Natural killer cell treated with Interleukin-12 subunit alpha and Interleukin-12 subunit beta and Interleukin-15 and Interleukin-18, amount 100 ng/mL, for 72 hours (primary cell): Measurements from ENCODE around the gene RUFY2. TPM values are rescaled to one million over a fixed set of nuclear protein-coding genes. Genes with fewer than 3 reads are reported as not detected.
"Not testable (repeated sequence)": the region's sequence is repeated elsewhere in the genome, so short reads cannot be mapped to it uniquely, and the experiment has no call there.

Source experiments
- ATAC-seq, 2 donors: fragments of 150-1000 bp; cut with Tn5 transposase in 1 of 2; sonication (Bioruptor Pico), chemical (Tn5 transposase) in 1 of 2; 2 replicates each; pipeline ENCODE4 v1.10.0; 2021
- DNase-seq: peaks from one replicate; pipeline ENCODE4 v3.0.0; 2022; ENCODE audit warnings: low spot score
- H3K27ac Mint-ChIP-seq, 2 donors: 1 replicate in 1 of 2; 2 replicates in 1 of 2; pipeline ENCODE4 v1.8.0; 2022; ENCODE audit warnings: mixed read lengths in 2 of 2, mild to moderate bottlenecking in 1 of 2, moderate library complexity in 1 of 2
- H3K27me3 Mint-ChIP-seq, 2 donors: 1 replicate in 1 of 2; 2 replicates in 1 of 2; pipeline ENCODE4 v1.8.0; 2022; ENCODE audit warnings: mixed read lengths in 2 of 2
- H3K36me3 Mint-ChIP-seq: one replicate; pipeline ENCODE4 v1.8.0; 2022; ENCODE audit warnings: mixed read lengths
- H3K4me1 Mint-ChIP-seq, 2 donors: 1 replicate in 1 of 2; 2 replicates in 1 of 2; pipeline ENCODE4 v1.8.0; 2022; ENCODE audit warnings: low read depth in 2 of 2, mixed read lengths in 2 of 2, mild to moderate bottlenecking in 1 of 2
- H3K4me3 Mint-ChIP-seq: one replicate; pipeline ENCODE4 v1.8.0; 2022; ENCODE audit warnings: mixed read lengths
- H3K9me3 Mint-ChIP-seq: 2 replicates; pipeline ENCODE4 v1.8.0; 2022; ENCODE audit warnings: mixed read lengths
- total RNA-seq, 2 donors: library from RNA; stranded (reverse); gene quantifications; one replicate each; pipeline ENCODE4 v1.2.3, GENCODE V29; 2022

The RUFY2 gene, protein sequence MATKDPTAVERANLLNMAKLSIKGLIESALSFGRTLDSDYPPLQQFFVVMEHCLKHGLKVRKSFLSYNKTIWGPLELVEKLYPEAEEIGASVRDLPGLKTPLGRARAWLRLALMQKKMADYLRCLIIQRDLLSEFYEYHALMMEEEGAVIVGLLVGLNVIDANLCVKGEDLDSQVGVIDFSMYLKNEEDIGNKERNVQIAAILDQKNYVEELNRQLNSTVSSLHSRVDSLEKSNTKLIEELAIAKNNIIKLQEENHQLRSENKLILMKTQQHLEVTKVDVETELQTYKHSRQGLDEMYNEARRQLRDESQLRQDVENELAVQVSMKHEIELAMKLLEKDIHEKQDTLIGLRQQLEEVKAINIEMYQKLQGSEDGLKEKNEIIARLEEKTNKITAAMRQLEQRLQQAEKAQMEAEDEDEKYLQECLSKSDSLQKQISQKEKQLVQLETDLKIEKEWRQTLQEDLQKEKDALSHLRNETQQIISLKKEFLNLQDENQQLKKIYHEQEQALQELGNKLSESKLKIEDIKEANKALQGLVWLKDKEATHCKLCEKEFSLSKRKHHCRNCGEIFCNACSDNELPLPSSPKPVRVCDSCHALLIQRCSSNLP
- total RNA-seq = 10 to 100 TPM; 15.7 to 23.4 TPM

DNA sequence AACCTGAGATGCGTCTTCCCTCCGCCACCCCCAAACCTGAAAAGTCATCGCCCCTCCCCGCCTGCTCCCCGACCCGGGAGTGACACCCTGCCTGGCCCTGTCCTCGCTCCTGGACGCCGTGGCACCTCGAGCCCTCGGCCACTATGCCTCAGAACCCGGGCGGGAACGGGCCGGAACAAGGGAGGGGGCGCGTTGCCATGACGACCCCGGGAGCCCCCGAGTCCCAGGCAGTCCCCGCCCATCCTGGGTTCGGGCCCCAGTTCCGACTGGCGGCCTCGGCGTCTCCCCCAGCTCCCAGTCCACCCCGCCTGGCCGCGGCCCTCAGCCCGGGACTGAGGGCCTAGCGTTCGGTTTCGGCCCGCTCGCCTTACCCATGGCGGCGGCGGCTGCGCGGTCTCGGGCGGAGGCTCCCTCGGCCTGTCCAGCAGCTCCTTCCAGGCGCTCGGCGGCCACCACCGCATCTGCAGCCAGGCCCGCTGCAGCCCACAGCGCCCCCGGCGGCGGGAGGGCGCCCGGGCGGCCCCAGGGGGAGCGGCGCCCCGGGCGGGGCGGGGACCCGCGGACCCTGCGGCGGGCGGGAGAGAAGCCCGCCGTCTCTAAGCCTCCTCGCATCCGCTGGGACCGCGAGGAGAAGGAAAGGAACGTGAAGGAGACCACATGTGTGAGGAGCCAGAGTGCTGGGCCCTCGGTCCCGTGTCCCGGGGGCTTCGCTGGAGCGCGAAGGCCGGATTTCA lies at the start of gene RUFY2:
Gene RUFY2, minus strand, starts transcription at position 463 of the 734 bp plus-strand sequence. Its CDS starts 88 bp downstream, at position 375.
- peaks cover 16 to 17% of the 10 kb centered on the region in 2 donors for H3K4me1 Mint-ChIP-seq
- peak within 1 kb of the TSS; percentile 62 to 81 for H3K27ac Mint-ChIP-seq
- ATAC-seq (peak; percentile 98 to 99), DNase-seq (peak; percentile 85)
- no peaks in the 10 kb centered on the region for H3K36me3 Mint-ChIP-seq
- no peaks in the 10 kb centered on the region for H3K9me3 Mint-ChIP-seq
- H3K4me3 Mint-ChIP-seq = peak within 1 kb of the TSS; percentile 89
- no peaks in the 10 kb centered on the region for H3K27me3 Mint-ChIP-seq

DNA sequence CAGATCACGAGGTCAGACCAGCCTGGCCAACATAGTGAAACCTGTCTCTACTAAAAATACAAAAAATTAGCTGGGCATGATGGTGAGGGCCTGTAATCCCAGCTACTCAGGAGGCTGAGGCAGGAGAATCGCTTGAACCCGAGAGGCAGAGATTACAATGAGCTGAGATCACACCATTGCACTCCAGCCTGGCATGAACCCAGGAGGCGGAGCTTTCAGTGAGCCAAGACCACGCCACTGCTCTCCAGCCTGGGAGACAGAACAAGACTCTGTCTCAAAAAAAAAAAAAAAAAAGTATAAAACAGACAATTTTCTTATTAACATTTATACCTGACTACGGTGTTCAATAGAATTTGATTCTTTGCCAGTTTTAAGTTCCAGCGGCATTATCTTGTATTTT lies 42.6 kb upstream of the RUFY2 start:
- DNase-seq, ATAC-seq, H3K27me3 Mint-ChIP-seq, H3K4me1 Mint-ChIP-seq, H3K9me3 Mint-ChIP-seq, H3K27ac Mint-ChIP-seq, H3K4me3 Mint-ChIP-seq: not testable (repeated sequence)
- H3K36me3 Mint-ChIP-seq = peaks cover 10% of the 10 kb centered on the region

DNA sequence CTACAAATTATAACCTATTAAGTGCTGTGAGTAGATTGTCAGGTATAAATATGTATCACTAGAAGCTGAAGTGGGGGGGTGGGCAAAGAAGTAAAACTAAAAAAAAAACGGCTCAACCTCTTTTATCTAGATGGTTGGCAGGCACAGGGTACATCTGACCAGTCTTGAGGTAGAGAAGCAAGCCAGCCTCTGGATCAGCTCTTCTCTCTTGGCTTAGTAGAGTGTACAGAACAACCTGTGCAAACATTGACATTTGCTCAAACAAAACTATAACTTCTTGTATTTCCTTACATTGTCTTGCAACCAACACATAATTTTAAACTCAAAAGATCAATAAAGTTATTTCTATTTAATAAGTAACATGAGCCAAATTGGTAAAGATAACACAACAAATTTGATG lies 39.1 kb upstream of the RUFY2 start:
- ATAC-seq = no peak
- Mint-ChIP-seq H3K27ac (no peak overlapping the region), H3K4me3 (no peak overlapping the region), H3K36me3 (peaks cover 4% of the 10 kb centered on the region), H3K4me1 (no peaks in the 10 kb centered on the region), H3K27me3 (no peaks in the 10 kb centered on the region), H3K9me3 (no peaks in the 10 kb centered on the region)
- no peak for DNase-seq

DNA sequence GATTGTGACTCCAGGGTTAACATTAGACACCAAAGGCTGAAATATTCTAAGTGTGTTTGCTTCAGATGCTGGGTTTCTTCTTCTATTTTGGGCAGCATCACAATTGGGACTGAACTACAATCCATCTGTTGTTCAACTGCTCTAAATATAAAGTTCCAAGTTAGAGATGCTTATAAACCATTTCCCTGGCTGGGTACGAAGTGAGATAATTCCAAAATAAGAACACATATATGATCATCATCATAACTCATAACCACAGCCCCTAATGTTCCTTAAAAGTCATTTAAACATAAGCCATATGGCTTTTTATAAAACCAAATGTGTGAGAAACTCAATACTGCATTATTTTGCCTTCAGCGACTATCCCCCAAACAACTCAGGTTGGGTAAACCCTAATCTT lies 35.9 kb upstream of the RUFY2 start:
- ATAC-seq = no peak
- H3K4me3 Mint-ChIP-seq = no peak overlapping the region
- H3K27ac Mint-ChIP-seq = no peak overlapping the region
- H3K9me3 Mint-ChIP-seq = no peaks in the 10 kb centered on the region
- H3K4me1 Mint-ChIP-seq = no peaks in the 10 kb centered on the region
- DNase-seq = no peak
- no peaks in the 10 kb centered on the region for H3K27me3 Mint-ChIP-seq
- H3K36me3 Mint-ChIP-seq = no peaks in the 10 kb centered on the region

DNA sequence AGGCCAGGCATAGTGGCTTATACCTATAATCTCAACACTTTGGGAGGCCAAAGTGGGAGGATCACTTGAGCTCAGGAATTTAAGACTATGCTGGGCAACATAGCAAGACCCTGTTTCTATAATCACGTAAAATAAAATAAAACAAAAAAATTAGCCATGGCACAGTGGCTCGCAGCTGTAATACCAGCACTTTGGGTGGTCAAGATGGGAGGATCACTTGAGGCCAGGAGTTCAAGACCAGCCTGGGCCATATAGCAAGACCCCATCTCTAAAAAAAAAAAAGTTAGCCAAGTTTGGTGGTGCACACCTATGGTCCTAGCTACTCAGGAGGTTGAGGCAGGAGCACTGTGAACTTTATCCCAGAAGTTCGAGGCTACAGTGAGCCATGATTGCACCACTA lies 33.8 kb upstream of the RUFY2 start:
- Mint-ChIP-seq H3K4me3 (no peak overlapping the region), H3K4me1 (no peaks in the 10 kb centered on the region), H3K27ac (no peak overlapping the region), H3K36me3 (peaks cover 10% of the 10 kb centered on the region), H3K27me3 (no peaks in the 10 kb centered on the region), H3K9me3 (no peaks in the 10 kb centered on the region)
- ATAC-seq = no peak
- DNase-seq = no peak

DNA sequence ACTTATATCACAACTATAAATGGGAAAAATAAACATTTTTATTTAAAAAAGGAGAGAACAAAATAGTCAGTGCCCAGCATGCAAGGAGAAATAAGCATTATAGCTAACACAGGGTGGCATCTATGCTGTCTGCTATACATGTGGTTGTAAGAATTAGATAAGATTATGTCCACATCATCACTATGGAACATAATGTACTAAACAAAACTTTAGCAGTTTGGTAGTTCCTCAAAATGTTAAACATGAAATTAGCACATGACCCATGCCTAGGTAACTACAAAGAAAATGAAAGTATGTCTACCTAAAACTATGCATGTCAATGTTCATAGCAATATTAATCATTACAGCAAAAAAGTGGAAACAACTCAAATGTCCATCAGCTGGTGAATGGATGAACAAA lies 28.7 kb upstream of the RUFY2 start:
- H3K36me3 Mint-ChIP-seq = peaks cover 10% of the 10 kb centered on the region
- DNase-seq (no peak), ATAC-seq (no peak)
- no peaks in the 10 kb centered on the region for H3K9me3 Mint-ChIP-seq
- H3K27me3 Mint-ChIP-seq = no peaks in the 10 kb centered on the region
- H3K27ac Mint-ChIP-seq = no peak overlapping the region
- H3K4me1 Mint-ChIP-seq = no peaks in the 10 kb centered on the region
- H3K4me3 Mint-ChIP-seq = no peak overlapping the region

DNA sequence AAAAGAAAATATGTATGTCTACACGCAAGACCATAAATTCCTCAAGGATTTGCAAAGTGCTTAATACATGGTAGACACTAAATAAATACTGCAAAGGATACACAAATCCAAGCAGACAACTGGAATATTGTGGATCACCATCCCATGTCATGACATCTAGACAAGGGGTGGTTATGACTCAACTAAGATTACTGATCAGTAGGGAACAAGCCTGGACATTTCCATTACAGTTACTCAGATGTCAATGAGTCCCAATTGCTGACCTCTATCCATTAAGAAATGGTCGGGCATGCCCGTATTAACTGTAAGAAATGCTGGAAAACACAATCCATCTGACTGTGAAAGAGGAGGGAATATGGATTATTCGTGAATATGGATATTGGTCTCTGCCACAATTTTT lies 27.6 kb upstream of the RUFY2 start:
- Mint-ChIP-seq H3K27me3 (no peaks in the 10 kb centered on the region), H3K27ac (no peak overlapping the region), H3K9me3 (no peaks in the 10 kb centered on the region), H3K4me3 (no peak overlapping the region), H3K4me1 (no peaks in the 10 kb centered on the region), H3K36me3 (peaks cover 10% of the 10 kb centered on the region)
- DNase-seq = no peak
- ATAC-seq = no peak

DNA sequence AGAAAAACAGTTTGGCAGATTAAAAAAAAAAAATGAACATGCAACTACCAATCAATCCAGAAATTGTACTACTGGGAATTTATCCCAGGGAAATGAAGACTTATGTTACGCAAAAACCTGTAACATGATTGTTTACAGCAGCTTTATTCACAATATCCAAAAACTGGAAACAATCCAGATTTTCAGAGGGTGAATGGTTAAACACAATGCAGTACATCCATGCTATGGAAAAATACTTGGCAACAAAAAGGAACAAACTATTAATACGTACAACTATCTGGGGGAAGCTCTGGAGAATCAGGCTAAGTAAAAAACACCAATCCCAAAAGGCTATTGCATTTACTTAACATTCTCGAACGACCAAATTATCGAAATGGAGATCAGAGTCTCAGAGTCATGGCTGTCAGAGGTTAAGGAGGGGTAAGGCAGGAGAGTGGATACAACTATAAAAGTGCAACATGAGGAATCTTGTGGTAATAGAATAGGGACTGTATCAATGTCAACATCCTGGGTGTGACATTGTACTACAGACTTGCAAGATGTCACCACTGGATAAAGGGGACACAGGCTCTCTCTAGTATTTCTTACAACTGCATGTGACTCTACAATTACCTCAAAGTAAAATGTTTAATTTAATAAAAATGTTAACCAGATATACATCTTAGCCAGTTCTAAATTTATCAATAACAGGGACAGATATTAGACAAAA lies 21.5 kb upstream of the RUFY2 start:
- Mint-ChIP-seq H3K4me3 (no peak overlapping the region), H3K9me3 (no peaks in the 10 kb centered on the region), H3K4me1 (peaks cover 5 to 7% of the 10 kb centered on the region in 2 donors), H3K27ac (no peak overlapping the region), H3K27me3 (no peaks in the 10 kb centered on the region), H3K36me3 (no peaks in the 10 kb centered on the region)
- DNase-seq = no peak
- no peak for ATAC-seq

DNA sequence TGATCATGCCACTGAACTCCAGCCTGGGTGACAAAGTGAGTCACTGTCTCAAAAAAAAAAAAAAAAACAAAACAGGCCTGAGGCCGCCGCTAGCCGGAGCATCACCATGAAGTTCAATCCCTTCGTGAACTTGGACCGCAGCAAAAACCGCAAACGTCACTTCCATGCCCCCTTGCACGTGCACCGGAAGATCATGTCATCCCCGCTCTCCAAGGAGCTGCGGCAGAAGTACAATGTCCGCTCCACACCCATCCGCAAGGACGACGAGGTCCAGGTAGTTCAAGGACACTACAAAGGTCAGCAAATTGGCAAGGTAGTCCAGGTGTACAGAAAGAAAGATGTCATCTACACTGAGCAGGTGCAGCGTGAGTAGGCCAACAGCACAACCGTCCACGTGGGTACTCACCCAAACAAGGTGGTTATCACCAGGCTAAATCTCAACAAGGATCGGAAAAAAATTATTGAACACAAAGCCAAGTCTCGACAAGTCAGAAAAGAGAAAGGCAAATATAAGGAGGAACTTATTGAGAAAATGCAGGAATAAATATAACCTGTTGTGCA lies 17.5 kb upstream of the RUFY2 start:
- Mint-ChIP-seq H3K9me3 (no peaks in the 10 kb centered on the region), H3K27ac (peak overlapping the region in 1 of 2 donors; percentile 66), H3K27me3 (no peaks in the 10 kb centered on the region), H3K36me3 (no peaks in the 10 kb centered on the region), H3K4me3 (no peak overlapping the region), H3K4me1 (peaks cover 9 to 11% of the 10 kb centered on the region in 2 donors)
- no peak for ATAC-seq
- DNase-seq = no peak

DNA sequence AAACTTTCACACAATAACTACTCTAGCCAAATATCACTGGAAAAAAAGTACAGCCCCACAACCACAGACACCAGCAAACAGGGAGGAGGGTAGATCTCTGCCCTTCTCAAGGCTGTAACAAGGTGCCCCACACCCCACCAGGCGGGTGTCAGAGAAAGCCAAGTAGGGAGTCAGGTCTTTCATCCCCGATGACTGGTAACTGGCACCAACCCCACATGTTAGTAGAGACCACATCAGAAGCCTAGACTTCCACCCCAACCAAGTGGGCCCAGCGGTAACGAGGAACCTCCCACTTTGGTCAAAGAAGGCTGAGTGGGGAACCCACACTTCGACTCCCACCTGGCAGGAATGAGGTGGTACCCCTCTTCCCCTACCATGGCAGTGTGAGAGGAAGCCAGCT lies 16.4 kb upstream of the RUFY2 start:
- H3K4me3 Mint-ChIP-seq = no peak overlapping the region
- ATAC-seq (peak in 1 of 2 donors; percentile 61), DNase-seq (no peak)
- peaks cover 9 to 11% of the 10 kb centered on the region in 2 donors for H3K4me1 Mint-ChIP-seq
- no peaks in the 10 kb centered on the region for H3K27me3 Mint-ChIP-seq
- no peaks in the 10 kb centered on the region for H3K36me3 Mint-ChIP-seq
- no peaks in the 10 kb centered on the region for H3K9me3 Mint-ChIP-seq
- no peak overlapping the region for H3K27ac Mint-ChIP-seq

DNA sequence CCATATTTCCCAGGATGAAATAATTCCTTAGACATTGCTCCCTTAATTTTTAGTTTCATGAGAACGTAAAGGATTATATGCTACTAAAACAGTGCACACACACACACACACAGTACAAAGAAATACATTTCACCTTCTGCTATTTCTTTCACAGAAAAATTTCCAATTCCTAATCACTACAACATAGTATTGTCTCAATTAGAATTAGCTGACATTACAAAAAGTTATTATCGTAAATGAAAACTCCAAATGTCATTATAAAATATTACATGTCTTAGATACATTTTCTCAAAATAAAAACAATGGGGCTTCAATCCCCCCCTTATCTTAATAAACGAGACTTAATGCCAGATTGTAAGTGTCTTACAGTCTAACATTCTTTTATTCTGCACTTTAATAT lies 12.3 kb upstream of the RUFY2 start:
- ATAC-seq (no peak), DNase-seq (no peak)
- Mint-ChIP-seq H3K36me3 (peaks cover 6% of the 10 kb centered on the region), H3K4me3 (no peak overlapping the region), H3K27me3 (no peaks in the 10 kb centered on the region), H3K4me1 (peaks cover 8 to 9% of the 10 kb centered on the region in 2 donors), H3K27ac (no peak overlapping the region), H3K9me3 (no peaks in the 10 kb centered on the region)

DNA sequence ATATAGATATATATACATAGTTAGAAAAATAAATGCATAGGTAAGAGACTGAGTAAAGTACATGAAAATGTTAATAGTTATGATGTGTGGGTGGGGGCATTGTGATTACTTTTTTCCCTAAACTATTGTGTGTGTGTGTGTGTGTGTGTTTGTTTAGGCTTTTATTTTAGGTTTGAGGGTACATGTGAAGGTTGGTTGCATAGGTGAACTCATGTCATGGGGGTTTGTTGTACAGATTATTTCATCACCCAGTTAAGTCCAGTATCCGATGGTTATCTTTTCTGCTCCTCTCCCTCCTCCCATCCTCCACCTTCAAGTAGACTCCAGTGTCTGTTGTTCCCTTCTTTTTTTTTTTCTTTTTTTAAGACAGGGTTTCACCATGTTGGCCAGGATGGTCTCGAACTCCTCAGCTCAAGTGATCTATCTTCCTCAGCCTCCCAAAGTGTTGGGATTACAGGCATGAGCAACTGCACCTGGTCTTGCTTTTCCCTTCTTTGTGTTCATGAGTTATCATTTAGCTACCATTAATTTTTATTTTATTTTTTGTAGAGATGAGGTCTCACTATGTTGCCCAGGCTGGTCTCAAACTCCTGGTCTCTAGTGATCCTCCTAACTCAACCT lies 1.9 kb upstream of the RUFY2 start:
- H3K4me3 Mint-ChIP-seq = no peak overlapping the region
- no peaks in the 10 kb centered on the region for H3K27me3 Mint-ChIP-seq
- no peaks in the 10 kb centered on the region for H3K9me3 Mint-ChIP-seq
- ATAC-seq = no peak
- peaks cover 16 to 17% of the 10 kb centered on the region in 2 donors for H3K4me1 Mint-ChIP-seq
- DNase-seq = no peak
- no peaks in the 10 kb centered on the region for H3K36me3 Mint-ChIP-seq
- H3K27ac Mint-ChIP-seq = no peak overlapping the region
